GM18517 (cell line): Measurements from ENCODE around the gene SPEM1.

Experiments used
- ATAC-seq: cut with Tn5 transposase; IDR thresholded peaks from one replicate; pipeline ENCODE4 v1.9.1; 2021; ENCODE audit warnings: mild to moderate bottlenecking, moderate library complexity; ENCODE audit not compliant: unreplicated experiment

SPEM1 gene, protein sequence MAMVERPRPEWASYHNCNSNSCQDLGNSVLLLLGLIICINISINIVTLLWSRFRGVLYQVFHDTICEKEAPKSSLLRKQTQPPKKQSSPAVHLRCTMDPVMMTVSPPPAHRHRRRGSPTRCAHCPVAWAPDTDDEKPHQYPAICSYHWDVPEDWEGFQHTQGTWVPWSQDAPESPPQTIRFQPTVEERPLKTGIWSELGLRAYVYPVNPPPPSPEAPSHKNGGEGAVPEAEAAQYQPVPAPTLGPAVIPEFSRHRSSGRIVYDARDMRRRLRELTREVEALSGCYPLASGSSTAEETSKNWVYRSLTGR

DNA sequence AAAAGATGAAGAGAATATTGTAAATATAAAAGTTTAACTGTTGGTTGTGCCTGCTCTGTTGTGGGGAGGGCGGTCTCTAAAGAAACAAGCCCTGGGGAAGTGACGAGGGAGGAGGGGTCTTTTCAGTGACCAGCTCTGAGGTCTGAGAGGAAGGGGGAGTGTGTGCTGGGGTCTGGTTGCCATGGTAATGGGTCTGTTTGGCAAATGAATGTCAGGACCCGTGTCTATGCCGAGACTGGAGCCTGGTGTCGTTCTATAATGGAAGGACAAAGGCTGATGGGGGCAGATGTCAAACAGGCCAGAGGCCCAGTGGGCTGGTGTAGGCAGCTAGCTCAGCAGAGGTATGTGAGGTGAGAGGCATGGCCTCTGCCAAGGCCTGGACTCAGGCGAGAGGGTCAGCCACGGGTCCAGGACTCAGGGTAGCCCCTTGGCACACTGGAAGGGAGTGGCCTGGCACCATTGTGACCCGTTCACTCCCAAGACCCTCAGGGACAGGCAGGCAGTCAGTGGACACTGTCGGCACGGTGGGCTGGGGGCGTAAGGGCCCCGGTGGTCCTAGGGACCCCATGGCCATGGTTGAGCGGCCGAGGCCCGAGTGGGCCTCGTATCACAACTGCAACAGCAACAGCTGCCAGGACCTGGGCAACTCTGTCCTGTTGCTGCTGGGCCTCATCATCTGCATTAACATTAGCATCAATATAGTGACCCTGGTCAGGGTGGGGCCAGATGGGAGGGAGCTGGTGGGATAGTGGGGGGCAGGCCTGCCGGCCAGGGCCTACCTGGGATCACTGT is at the start of gene SPEM1:
Gene SPEM1, plus strand, starts transcription at position 506 of the 792 bp plus-strand sequence. Its CDS starts 61 bp downstream, at position 567.
- no peak for ATAC-seq

DNA sequence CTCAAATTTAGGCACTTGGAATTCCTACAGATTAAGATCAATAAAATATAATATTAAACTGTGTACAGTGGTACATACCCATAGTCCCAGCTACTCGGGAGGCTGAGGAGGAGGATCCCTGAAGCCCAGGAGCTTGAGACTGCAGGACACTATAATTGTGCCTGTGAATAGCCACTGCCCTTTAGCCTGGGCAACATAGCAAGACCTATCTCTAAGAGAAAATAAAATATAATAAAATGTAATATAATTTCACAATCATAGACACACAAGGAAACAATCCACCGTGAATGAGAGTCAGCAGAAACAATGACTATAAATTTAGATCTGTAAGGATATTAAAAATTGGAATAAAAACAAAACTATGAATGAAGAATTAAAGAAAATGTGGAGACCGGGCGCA is 49.3 kb upstream of the SPEM1 start:
- no peak for ATAC-seq

DNA sequence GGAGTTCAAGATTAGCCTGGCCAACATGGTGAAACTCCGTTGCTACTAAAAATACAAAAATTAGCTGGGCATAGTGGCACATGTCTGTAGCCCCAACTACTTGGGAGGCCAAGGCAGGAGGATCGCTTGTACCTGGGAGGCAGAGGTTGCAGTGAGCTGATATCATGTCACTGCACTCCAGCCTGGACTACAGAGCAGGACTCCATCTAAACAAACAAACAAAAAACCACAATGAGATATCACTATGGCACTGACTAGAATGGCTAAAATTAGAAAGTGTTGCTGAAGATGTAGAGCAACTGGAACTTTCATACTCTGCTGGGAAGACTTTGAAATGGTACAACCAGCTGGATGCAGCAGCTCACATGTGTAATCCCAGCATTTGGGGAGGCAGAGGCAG is 45.8 kb upstream of the SPEM1 start:
- no peak for ATAC-seq

DNA sequence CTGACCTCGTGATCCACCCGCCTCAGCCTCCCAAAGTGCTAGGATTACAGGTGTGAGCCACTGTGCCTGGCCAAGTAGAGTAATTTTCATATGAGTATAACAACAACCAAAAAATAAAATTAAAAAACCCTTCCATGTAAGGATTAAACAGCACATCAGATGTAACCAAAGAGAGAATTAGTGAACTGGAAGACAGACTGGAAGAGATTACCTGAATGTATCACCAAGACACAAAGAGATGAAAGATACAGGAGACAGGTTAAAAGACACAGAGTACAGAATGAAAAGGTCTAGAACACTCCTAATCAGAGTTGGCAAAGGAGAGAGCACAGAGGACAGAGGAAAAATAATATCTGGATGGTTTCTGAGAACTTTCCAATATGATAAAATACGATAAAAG is 41.0 kb upstream of the SPEM1 start:
- no peak for ATAC-seq

DNA sequence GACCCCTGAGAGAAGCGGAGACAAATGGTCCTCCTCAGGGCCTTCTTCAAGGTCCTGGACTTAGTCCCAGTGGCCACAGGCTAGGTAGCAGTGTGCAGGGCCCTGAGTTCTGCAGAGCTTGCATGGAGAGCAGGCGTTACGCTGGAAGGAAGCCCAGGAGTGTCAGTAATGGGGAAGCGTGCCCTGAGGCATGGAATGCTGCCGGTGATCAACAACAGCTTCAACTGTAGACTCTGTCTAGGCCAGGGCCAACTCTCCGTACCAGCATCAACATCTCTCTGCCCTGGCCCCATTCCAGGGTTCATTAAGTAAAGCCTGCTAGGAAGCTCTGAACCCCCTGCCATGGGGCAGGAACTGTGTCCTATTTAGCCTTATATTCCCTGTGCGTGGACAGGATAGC is 39.8 kb upstream of the SPEM1 start:
- ATAC-seq, result no peak

DNA sequence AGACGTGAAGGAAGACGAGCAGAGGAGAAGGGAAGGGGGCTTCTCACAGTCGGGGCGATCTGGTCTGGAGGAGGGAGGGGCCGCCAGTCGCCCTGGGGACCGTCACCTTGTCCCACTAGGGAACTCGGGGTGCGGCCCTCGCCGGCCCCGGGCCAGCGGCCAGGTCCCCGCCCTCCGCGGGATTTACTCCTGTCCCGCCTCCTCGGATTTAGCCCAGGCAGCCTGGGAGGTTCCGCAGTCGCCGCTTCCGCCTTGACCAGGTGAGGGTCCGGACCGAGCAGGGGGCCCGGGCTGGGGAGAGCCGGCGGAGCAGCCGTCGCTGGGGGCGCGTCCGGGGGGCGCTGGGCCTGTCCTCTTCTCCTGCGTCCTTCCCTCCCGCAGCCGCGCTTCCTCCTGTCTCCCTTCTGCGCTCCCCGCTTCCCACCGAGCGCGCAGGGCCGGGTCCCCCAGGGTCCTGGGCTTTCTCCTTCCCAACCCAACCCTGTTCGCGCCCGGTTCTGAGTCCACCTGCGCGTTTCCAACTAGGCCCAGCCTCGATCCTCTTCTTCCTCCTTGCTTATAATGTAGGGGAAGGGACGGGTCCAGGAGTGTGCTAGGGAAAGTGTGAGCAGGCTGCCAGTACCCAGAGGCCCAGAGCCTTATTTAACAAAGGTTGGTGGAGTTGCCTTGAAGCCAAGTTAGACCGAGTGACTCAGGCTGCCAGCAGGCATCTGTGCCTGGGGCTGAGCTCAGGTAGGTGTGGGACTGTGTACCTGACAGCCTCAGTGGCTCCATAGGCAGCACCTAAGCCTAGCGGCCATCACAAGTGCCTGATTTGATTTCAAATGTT is 39.1 kb upstream of the SPEM1 start, which contains the start of gene TNK1:
Gene TNK1, plus strand, starts transcription at position 235 of the 829 bp plus-strand sequence. CDS start 1,838 bp downstream, outside the sequence.
- no peak for ATAC-seq

DNA sequence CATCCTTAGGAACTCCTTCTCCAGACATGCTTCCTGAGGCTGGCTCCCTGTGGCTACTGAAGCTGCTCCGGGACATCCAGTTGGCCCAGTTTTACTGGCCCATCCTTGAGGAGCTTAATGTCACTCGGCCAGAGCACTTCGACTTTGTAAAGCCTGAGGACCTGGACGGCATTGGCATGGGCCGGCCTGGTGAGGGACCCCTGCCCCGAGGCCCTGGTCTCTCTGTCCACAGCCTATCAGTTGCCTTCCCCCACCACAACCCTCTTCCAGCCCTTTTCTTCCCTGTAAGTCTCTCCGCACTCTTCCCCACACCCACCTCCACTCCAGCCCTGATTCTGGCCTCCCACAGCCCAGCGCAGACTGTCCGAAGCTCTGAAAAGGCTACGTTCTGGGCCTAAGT is 37.2 kb upstream of the SPEM1 start:
- ATAC-seq, result no peak

DNA sequence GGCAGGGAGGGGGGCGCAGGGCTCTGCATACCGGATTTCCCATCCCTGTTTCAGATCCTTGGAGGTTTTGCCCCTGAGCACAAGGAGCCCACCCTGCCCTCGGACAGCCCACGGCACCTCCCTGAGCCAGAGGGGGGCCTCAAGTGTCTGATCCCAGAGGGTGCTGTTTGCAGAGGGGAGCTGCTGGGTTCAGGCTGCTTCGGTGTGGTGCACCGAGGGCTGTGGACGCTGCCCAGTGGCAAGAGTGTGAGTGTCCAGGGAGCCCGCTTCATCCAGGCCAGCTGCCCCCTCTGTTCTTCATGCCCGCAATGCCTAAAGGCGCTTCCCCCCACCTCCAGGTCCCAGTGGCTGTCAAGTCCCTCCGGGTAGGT is 36.8 kb upstream of the SPEM1 start:
- no peak for ATAC-seq

DNA sequence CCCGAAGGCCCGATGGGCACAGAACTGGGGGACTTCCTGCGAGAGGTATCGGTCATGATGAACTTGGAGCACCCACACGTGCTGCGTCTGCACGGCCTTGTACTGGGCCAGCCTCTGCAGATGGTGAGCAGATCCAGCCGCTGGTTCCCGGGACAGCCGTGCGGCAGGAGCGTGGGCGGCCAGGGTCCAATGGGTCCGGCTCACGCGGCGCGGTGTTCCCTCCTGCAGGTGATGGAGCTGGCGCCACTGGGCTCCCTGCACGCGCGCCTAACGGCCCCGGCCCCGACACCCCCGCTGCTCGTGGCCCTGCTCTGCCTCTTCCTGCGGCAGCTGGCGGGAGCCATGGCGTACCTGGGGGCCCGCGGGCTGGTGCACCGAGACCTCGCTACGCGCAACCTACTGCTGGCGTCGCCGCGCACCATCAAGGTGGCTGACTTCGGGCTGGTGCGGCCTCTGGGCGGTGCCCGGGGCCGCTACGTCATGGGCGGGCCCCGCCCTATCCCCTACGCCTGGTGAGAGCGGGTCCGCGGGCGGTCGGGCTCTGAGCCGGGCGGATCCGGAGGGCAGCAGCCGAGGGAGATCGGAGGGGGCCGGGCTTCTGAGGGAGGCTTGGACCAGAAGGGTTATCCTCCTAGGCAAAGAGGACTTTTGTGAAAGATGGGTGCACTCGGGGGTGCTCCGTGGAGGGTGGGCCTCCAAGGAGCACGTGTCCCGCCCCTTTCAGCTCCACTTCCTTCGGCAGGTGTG is 36.2 kb upstream of the SPEM1 start:
- ATAC-seq, result no peak

DNA sequence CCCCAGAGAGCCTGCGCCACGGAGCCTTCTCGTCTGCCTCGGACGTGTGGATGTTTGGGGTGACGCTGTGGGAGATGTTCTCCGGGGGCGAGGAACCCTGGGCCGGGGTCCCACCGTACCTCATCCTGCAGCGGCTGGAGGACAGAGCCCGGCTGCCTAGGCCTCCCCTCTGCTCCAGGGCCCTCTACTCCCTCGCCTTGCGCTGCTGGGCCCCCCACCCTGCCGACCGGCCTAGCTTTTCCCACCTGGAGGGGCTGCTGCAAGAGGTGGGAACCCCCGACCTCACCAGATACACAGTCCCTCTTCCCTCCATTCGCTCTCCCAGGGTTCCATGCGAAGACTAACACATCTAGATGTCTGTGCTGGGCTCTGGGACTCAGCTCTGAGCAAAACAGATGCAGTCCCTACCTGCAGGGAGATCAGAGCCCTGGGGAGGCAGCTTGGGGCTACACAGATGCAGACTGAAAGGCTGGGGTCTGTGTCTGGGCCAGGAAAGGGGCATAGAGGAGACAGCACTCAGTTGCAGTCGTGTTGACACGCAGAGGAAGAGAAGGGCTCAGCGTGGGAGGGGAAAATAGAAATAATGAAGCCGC is 35.5 kb upstream of the SPEM1 start:
- no peak for ATAC-seq

DNA sequence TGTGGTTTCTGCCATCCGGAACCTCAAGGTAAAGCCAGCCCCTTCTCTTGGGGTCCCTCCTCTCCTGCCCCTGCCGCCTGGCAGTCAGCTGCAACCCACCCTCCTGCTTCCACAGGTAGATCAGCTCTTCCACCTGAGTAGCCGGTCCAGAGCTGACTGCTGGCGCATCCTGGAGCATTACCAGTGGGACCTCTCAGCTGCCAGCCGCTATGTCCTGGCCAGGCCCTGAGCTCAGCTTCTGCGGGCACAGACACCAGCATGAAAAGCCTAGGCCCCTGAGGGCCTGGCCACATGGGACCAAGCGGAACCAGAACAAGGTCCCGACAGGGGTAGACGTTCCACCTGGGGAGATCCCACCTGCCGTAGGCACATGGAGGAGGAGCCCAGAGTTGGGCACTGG is 31.3 kb upstream of the SPEM1 start:
- ATAC-seq, result no peak

DNA sequence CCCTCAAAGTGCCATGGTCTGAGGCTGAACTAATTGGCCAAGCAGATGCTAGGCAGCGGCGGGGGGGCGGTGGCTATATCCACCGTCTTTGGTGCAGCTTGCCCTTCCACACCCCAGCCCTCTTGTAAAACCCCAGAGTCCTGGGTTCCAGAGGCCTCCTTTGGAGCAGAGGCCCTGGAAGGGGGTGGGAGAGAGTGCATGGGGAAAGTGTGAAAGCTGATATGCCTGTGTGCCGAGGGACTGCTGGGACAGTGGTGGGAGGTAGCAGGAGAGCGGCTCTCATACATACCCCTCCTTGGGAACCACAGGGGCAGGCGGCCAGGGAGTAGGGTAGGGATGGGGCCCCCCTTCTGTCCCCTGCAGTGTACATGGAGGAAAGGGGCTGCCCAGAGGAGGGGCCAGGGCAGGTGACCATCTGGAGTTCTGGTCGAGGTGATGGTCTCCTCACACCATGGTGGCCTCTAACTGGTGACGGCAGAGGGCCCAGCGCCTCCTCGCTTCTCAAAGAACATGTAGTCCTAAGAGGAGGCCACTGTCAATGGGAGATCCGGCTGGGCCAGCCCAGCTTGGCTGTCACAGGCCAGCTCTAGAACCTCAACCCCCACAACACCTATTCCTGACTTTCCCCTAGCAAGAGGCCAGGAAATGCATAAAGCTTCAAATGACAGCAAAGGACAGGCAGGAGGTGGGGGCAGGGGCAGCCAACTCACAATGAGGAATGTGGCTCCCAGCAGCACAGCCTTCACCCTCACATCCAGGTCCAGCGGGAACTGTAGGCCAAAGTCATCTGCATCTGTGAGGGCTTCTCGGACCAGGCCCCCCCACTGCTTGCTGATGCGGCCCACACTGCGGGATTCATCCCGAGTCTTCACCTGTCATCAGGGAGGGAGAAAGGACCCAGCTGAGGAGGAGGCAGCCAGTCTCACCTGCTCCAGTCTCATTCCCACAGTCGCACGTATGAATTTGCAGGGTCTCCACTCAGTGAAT is 29.9 kb upstream of the SPEM1 start:
- no peak for ATAC-seq

DNA sequence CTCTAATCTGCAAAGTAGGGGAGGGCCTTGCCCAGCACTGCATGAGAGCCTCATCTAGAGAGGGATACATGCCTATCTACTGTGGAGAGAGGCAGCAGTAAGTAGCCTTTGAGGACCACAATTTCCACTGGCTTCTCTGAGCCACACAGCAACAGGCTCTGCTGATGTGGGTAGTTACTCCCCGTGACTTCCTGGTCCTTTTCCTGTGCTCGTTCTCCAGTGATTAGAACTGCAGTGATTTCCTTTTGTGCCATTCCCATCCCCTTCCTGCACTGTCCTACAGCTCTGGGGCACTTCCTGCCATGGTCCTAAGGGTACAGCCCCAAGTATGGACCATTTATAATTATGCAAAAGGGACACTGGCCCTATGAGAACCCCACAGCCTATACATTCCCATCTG is 28.8 kb upstream of the SPEM1 start:
- ATAC-seq, result no peak

DNA sequence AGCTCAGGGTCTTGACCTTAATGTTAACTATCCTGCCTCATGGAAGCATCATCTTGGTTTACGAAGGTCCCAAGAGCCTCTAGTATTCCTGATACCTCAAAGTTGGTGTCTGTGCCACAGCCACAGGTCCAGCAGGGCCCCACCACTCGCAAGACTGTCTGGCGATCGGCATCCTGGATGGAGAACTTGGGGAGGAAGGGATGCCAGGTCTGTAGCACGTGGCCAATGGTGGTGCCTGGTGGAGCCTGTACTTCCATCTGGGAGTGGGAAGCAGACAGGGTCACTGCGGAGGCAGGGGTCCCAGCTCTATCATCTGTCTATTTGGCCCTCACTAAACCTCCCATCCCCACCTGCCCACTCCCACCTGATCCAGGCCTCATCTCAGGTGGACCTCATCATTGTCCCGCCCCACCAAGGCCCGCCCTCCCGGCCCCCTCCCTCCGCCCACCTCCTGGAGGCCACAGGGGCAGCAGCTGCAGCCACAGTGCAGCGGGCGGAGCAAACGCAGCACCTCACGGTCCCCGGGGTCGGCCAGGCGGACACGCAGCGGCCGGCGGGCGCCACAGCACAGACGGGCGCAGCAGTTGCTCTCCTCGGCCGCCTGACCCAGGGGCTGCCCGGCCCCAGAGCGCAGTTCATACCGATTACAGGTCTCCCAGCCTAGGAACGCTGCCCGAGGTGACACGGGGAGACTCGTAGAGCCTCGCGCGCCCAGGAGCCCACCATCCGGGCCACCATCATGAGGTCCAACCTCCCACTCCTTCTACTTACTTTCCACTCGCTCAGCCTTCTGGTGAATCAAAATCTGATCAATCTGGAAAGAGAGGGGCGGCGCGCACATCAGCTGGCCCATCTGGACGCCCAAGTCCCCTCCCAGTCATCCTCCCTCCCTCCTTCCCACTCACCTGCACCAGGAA is 27.2 kb upstream of the SPEM1 start:
- no peak for ATAC-seq

DNA sequence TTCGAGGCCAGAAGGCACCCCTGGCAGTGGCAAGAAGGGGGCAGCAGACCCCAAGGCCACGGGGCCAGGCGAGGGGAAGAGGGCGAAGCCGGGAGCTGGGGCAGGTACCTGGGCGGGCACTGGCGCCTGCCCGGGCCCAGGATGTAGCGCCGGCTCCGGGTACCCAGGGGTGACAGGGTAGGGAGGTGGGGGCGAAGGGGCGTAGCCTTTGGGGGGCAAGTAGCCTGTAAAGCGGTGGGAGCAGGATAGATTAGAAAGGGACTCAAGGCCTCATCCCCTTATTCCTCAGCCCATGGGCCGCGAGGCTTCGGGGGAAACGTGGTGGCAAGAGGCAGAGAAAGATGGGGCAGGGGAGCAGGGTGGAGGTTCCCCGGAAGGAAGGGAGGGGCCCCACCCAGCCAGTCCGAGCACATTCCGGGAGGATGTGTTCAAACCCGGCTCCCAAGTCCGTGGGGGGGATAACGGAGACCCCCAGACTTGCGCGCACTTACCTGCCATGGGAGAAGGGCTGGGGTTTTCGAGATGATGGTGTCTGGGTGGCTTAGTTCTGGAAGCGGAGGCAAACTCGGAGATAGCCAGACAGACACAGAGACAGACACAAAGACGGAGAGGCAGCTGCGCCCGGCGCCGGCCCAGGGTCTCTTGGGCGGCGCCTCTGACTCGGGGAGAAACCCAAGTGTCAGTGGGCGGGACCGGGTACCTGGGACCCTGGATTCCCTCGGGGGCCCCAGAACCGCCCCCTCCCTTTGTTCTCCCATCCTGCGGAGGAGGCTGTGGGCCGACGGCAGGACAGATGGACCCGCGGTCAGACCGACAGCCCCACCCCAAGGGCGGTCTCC is 26.3 kb upstream of the SPEM1 start:
- peak; percentile 50 for ATAC-seq

DNA sequence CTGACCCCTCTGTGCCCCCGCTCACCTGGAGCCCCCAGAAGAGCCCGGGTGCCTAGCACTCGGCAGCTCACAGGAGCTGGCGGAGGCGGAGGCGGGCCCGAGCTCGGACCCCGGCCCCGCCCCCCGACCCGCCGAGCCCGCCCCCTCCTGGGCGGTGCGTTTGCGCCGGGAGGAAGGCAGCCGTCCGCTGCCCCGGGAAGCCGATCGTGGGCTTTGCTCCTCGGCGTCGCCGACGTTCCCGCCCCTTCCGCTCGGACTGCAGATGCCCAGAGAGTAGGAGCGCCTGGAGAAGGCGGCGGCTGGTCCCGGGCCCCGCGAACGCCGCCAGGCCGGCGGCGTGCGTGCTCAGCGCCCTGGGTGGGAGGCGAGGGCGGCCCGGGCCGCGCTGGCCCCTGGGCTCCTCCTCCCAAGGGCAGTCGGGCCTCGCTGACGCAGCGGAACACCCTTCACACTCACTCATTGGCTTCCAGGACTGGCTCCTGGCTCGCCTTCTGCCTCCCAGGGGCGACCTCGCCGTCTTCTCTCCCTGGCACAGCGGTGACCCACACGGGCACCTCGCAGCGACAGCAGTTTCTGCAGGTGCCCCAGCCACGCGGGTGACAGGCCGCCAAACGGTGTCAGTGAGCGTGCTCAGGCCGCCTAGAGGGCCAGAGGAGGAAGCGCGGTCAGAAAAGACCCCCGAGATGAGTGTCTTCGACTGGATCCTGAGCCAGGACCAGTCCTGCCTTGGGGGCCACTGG is 25.5 kb upstream of the SPEM1 start, which contains the start of gene PLSCR3:
Gene PLSCR3, minus strand, starts transcription at position 74 of the 740 bp plus-strand sequence. CDS start 415 bp downstream, outside the sequence.
- ATAC-seq, result peak; percentile 68
